Fibroblast of lung (primary cell): Measurements from ENCODE around the gene TTF2. TPM values are rescaled to one million over a fixed set of nuclear protein-coding genes. Genes with fewer than 3 reads are reported as not detected.

Source experiments
- DNase-seq, 2 donors: peaks; one replicate each; pipeline versions ENCODE4 v3.0.0 to v3.0.0-alpha.2; 2010; ENCODE audit warnings: low read depth in 2 of 2
- H2AFZ ChIP-seq: 2 replicates; pipeline ENCODE4 v1.5.1; 2012; ENCODE audit warnings: low read length, control low read depth, inconsistent platforms
- H3K27ac ChIP-seq: 2 replicates; pipeline ENCODE4 v1.5.1; 2011; ENCODE audit warnings: low read length, control low read depth; ENCODE audit not compliant: insufficient read depth
- H3K27me3 ChIP-seq: 2 replicates; pipeline ENCODE4 v1.5.1; 2011; ENCODE audit warnings: mild to moderate bottlenecking, low read length; ENCODE audit not compliant: control insufficient read depth, insufficient read depth
- H3K36me3 ChIP-seq: 2 replicates; pipeline ENCODE4 v1.5.1; 2011; ENCODE audit warnings: low read length; ENCODE audit not compliant: control insufficient read depth, insufficient read depth
- H3K4me1 ChIP-seq: 2 replicates; pipeline ENCODE4 v1.5.1; 2011; ENCODE audit warnings: low read length; ENCODE audit not compliant: control insufficient read depth, insufficient read depth; ENCODE audit errors: extremely low read depth
- H3K4me2 ChIP-seq: 2 replicates; pipeline ENCODE4 v1.5.1; 2011; ENCODE audit warnings: low read length, control low read depth; ENCODE audit not compliant: insufficient read depth; ENCODE audit errors: extremely low read depth
- H3K4me3 ChIP-seq, 4 experiments: fragments of 200-600 bp in 1 of 4; sonication (generic) in 1 of 4; replicated peaks in 1 of 4; 2 replicates each; pipeline ENCODE4 v1.5.1; 2011 to 2016; ENCODE audit warnings: low read length in 4 of 4, low read depth in 3 of 4, mild to moderate bottlenecking in 3 of 4, control low read depth in 2 of 4, inconsistent platforms in 1 of 4, mixed read lengths in 1 of 4; ENCODE audit not compliant: insufficient read depth in 1 of 4; ENCODE audit errors: control extremely low read depth in 1 of 4
- H3K79me2 ChIP-seq: 2 replicates; pipeline ENCODE4 v1.5.1; 2012; ENCODE audit warnings: mild to moderate bottlenecking, low read length, inconsistent platforms; ENCODE audit not compliant: control insufficient read depth, insufficient read depth
- H3K9ac ChIP-seq: 2 replicates; pipeline ENCODE4 v1.5.1; 2011; ENCODE audit warnings: mild to moderate bottlenecking, low read length, control low read depth; ENCODE audit not compliant: insufficient read depth
- H3K9me3 ChIP-seq: 2 replicates; pipeline ENCODE4 v1.5.1; 2012; ENCODE audit warnings: low read depth, low read length; ENCODE audit not compliant: control insufficient read depth, insufficient read depth
- H4K20me1 ChIP-seq: 2 replicates; pipeline ENCODE4 v1.5.1; 2011; ENCODE audit warnings: low read length; ENCODE audit not compliant: control insufficient read depth, insufficient read depth; ENCODE audit errors: extremely low read depth
- EZH2 ChIP-seq: IDR thresholded peaks from 2 replicates; pipeline ENCODE4 v1.5.1; 2012; ENCODE audit warnings: low read length, control low read depth, mild to moderate bottlenecking; ENCODE audit errors: missing control alignments
- polyA plus RNA-seq, 2 donors: library from polyadenylated mRNA; depleted of rRNA in 1 of 2; stranded (reverse) in 1 of 2; unstranded in 1 of 2; fragments of >200 nt; gene quantifications; 2 replicates each; pipeline ENCODE4 v1.2.1, GENCODE V29; 2011 to 2012; ENCODE audit warnings: missing spikeins in 1 of 2
- total RNA-seq: library from RNA; depleted of rRNA; stranded (reverse); fragments of >200 nt; gene quantifications from 2 replicates; pipeline ENCODE4 v1.2.1, GENCODE V29; 2014
- TF ChIP-seq, protein P1 (sequence below), 2 donors: IDR thresholded peaks in 1 of 2; conservative IDR thresholded peaks in 1 of 2; 1 replicate in 1 of 2; 2 replicates in 1 of 2; pipeline ENCODE4 v1.5.1; 2011 to 2012; ENCODE audit warnings: low read length in 2 of 2, control low read depth in 1 of 2, inconsistent platforms in 1 of 2, low read depth in 1 of 2, mild to moderate bottlenecking in 1 of 2

TTF2 gene
- total and polyA plus RNA-seq, 2 donors (not counting 1 experiment from before 2014, with no cell fraction given) = 10.0 to 13.2 TPM

GRCh38 chr1:117030271-117030877, 29.8 kb upstream of the TTF2 start:
- no peaks in the 10 kb centered on the region for H3K27me3 ChIP-seq
- no peaks in the 10 kb centered on the region for H4K20me1 ChIP-seq
- H2AFZ ChIP-seq = no peak overlapping the region
- no peaks in the 10 kb centered on the region for H3K79me2 ChIP-seq
- H3K9me3 ChIP-seq = no peaks in the 10 kb centered on the region
- H3K4me2 ChIP-seq = no peak overlapping the region
- no peak for DNase-seq
- H3K4me1 ChIP-seq = no peaks in the 10 kb centered on the region
- TF ChIP-seq EZH2 = no peak
- TF ChIP-seq, protein P1, sequence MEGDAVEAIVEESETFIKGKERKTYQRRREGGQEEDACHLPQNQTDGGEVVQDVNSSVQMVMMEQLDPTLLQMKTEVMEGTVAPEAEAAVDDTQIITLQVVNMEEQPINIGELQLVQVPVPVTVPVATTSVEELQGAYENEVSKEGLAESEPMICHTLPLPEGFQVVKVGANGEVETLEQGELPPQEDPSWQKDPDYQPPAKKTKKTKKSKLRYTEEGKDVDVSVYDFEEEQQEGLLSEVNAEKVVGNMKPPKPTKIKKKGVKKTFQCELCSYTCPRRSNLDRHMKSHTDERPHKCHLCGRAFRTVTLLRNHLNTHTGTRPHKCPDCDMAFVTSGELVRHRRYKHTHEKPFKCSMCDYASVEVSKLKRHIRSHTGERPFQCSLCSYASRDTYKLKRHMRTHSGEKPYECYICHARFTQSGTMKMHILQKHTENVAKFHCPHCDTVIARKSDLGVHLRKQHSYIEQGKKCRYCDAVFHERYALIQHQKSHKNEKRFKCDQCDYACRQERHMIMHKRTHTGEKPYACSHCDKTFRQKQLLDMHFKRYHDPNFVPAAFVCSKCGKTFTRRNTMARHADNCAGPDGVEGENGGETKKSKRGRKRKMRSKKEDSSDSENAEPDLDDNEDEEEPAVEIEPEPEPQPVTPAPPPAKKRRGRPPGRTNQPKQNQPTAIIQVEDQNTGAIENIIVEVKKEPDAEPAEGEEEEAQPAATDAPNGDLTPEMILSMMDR (conservative IDR thresholded peaks at IDR 0.05 in 1 of 2, IDR thresholded peaks at IDR 0.05 in 1 of 2; ENCODE audit: low read depth in 1 of 2, low read length in 2 of 2) = no peak
- no peaks in the 10 kb centered on the region for H3K36me3 ChIP-seq
- H3K27ac ChIP-seq = no peak overlapping the region
- no peak overlapping the region for H3K9ac ChIP-seq
- no peak overlapping the region for H3K4me3 ChIP-seq

DNA sequence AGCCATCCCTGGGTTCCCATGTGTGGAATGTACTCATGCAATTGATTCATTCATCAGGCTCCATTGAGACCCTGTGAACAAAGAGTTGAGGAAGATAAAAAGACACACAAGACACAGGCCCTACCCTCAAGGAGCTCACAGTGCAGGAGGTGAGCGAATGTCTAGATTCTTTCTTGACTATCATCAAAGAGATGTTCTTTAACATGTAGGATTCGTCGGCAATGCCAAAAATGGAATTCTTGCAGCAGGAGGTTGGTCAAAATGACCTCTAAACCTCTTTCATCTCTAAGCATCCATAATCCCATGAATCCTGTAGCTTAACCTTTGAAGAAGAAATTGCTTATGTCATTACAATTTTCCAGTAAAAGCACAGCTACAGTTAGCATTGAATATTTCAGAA, 27.9 kb upstream of the TTF2 start:
- H3K27me3 ChIP-seq = no peaks in the 10 kb centered on the region
- no peak overlapping the region for H3K27ac ChIP-seq

DNA sequence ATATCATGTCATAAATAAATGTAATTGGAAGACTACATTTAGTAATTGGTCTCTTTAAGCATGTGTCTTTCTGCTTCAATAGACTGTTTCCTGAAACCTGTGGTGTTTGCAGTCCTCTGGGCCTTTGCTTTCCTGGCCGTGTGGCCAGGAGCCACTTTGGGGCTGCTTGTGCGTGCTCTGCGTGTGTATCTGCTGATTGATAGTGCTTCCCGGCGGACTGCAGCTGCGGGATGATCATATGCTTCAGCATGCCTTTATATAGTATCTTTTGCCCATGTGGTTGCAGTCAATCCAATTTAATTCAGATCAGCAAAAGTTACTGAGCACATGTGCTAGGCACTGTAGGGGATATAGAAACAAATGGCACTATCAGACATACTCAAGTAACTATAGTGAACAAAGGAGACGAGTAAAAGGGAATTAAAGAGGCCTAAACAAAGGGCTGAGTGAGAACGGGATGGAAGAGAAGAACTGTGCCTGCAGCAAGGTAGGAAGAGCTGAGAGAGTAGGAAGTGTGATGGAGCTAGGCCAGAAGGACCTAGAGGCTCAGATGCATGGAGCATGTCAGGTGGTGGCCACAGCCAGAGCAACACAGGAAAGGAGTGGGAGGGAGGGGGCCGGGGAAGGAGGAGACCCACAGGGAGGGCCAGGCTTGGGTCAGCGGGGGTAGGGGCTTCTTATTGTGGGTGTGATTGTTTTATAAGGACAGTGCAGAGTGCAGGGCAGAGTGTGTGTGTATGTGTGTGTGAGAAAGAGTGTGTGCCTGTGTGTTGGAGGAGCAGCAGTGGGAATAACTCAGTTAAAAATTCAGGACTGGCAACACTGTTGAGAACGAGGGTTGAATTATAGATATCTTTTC, 27.2 kb upstream of the TTF2 start:
- DNase-seq = no peak
- Histone ChIP-seq H3K9me3 (no peaks in the 10 kb centered on the region), H3K79me2 (no peaks in the 10 kb centered on the region), H3K4me1 (no peaks in the 10 kb centered on the region), H3K4me2 (no peak overlapping the region), H3K27me3 (no peaks in the 10 kb centered on the region), H4K20me1 (no peaks in the 10 kb centered on the region), H3K4me3 (no peak overlapping the region), H3K36me3 (no peaks in the 10 kb centered on the region), H2AFZ (no peak overlapping the region), H3K27ac (no peak overlapping the region), H3K9ac (no peak overlapping the region)
- no peak for TF ChIP-seq EZH2

More for the DNA sequence above, 27.9 kb upstream of the TTF2 start:
- Histone ChIP-seq H3K4me3 (no peak overlapping the region), H3K4me2 (no peak overlapping the region), H4K20me1 (no peaks in the 10 kb centered on the region), H3K4me1 (no peaks in the 10 kb centered on the region), H3K36me3 (no peaks in the 10 kb centered on the region), H3K79me2 (no peaks in the 10 kb centered on the region), H3K9me3 (no peaks in the 10 kb centered on the region), H2AFZ (no peak overlapping the region), H3K9ac (no peak overlapping the region)
- DNase-seq = no peak
- TF ChIP-seq, protein P1 (conservative IDR thresholded peaks at IDR 0.05 in 1 of 2, IDR thresholded peaks at IDR 0.05 in 1 of 2; ENCODE audit: low read depth in 1 of 2, low read length in 2 of 2) = no peak
- no peak for TF ChIP-seq EZH2
